ENCODE results near the gene PPP6R1.
"Not testable (repeated sequence)": the region's sequence is repeated elsewhere in the genome, so short reads cannot be mapped to it uniquely, and the experiment has no call there.

Gene PPP6R1

GRCh38 chr19:55209693-55210472, 48.9 kb downstream of the PPP6R1 start:
- H3K4me3 ChIP-seq (ENCODE audit: low read depth in 1 of 5, low read length in 5 of 5), result no peak overlapping the region
- H3K4me1 ChIP-seq (ENCODE audit: control insufficient read depth in 5 of 5, insufficient read depth in 5 of 5, low read length in 5 of 5), result peaks cover 0 to 8% (median 6%) of the 10 kb centered on the region in 5 donors
- no peaks in the 10 kb centered on the region for H3K36me3 ChIP-seq (ENCODE audit: control insufficient read depth in 5 of 5, insufficient read depth in 5 of 5, low read length in 5 of 5)
- peaks cover 4 to 14% (median 11%) of the 10 kb centered on the region in 5 donors for H3K9me3 ChIP-seq (ENCODE audit: control insufficient read depth in 5 of 5, low read length in 5 of 5)
- no peak overlapping the region for H3K9ac ChIP-seq (ENCODE audit: low read length in 5 of 5)
- H3K27me3 ChIP-seq (ENCODE audit: control insufficient read depth in 5 of 5, insufficient read depth in 4 of 5, low read length in 5 of 5), result peaks cover 3 to 14% (median 7%) of the 10 kb centered on the region in 5 donors
- no peak overlapping the region for H3K27ac ChIP-seq (ENCODE audit: low read depth, low read length)

GRCh38 chr19:55208880-55209692, 49.7 kb downstream of the PPP6R1 start, which contains the start of gene PTPRH:
TSS of gene PTPRH (minus strand) at chr19:55209501. CDS start at chr19:55209433, 68 bp downstream.
- H3K9ac ChIP-seq (ENCODE audit: low read length in 5 of 5), result no peak within 1 kb of the TSS
- peaks cover 3 to 16% (median 8%) of the 10 kb centered on the region in 5 donors for H3K27me3 ChIP-seq (ENCODE audit: control insufficient read depth in 5 of 5, insufficient read depth in 4 of 5, low read length in 5 of 5)
- no peaks in the 10 kb centered on the region for H3K36me3 ChIP-seq (ENCODE audit: control insufficient read depth in 5 of 5, insufficient read depth in 5 of 5, low read length in 5 of 5)
- no peak within 1 kb of the TSS for H3K27ac ChIP-seq (ENCODE audit: low read depth, low read length)
- peaks cover 0 to 8% (median 6%) of the 10 kb centered on the region in 5 donors for H3K4me1 ChIP-seq (ENCODE audit: control insufficient read depth in 5 of 5, insufficient read depth in 5 of 5, low read length in 5 of 5)
- no peak within 1 kb of the TSS for H3K4me3 ChIP-seq (ENCODE audit: low read depth in 1 of 5, low read length in 5 of 5)
- H3K9me3 ChIP-seq (ENCODE audit: control insufficient read depth in 5 of 5, low read length in 5 of 5), result peaks cover 4 to 14% (median 11%) of the 10 kb centered on the region in 5 donors

GRCh38 chr19:55206664-55207500, 51.9 kb downstream of the PPP6R1 start:
- no peak overlapping the region for H3K27ac ChIP-seq (ENCODE audit: low read depth, low read length)
- H3K9ac ChIP-seq (ENCODE audit: low read length in 5 of 5), result no peak overlapping the region
- H3K4me3 ChIP-seq (ENCODE audit: low read depth in 1 of 5, low read length in 5 of 5), result peak overlapping the region in 3 of 5 donors; percentile 17 to 53 (median 48)
- peaks cover 0 to under 1% (median 0%) of the 10 kb centered on the region in 5 donors for H3K9me3 ChIP-seq (ENCODE audit: control insufficient read depth in 5 of 5, low read length in 5 of 5)
- H3K36me3 ChIP-seq (ENCODE audit: control insufficient read depth in 5 of 5, insufficient read depth in 5 of 5, low read length in 5 of 5), result no peaks in the 10 kb centered on the region
- H3K27me3 ChIP-seq (ENCODE audit: control insufficient read depth in 5 of 5, insufficient read depth in 4 of 5, low read length in 5 of 5), result peaks cover 3 to 13% (median 8%) of the 10 kb centered on the region in 5 donors
- H3K4me1 ChIP-seq (ENCODE audit: control insufficient read depth in 5 of 5, insufficient read depth in 5 of 5, low read length in 5 of 5), result peaks cover 0 to 8% (median 6%) of the 10 kb centered on the region in 5 donors

- not testable (repeated sequence) for H3K4me1 ChIP-seq (ENCODE audit: control insufficient read depth in 5 of 5, insufficient read depth in 5 of 5, low read length in 5 of 5); H3K36me3 ChIP-seq (ENCODE audit: control insufficient read depth in 5 of 5, insufficient read depth in 5 of 5, low read length in 5 of 5); H3K27ac ChIP-seq (ENCODE audit: low read depth, low read length); H3K9me3 ChIP-seq (ENCODE audit: control insufficient read depth in 5 of 5, low read length in 5 of 5); H3K9ac ChIP-seq (ENCODE audit: low read length in 5 of 5); H3K4me3 ChIP-seq (ENCODE audit: low read depth in 1 of 5, low read length in 5 of 5)
- peaks cover 3 to 22% (median 14%) of the 10 kb centered on the region in 5 donors for H3K27me3 ChIP-seq (ENCODE audit: control insufficient read depth in 5 of 5, insufficient read depth in 4 of 5, low read length in 5 of 5)
Observed at GRCh38 chr19:55202199-55202598, 56.6 kb downstream of the PPP6R1 start.

- no peak overlapping the region for H3K27ac ChIP-seq (ENCODE audit: low read depth, low read length)
- H3K27me3 ChIP-seq (ENCODE audit: control insufficient read depth in 5 of 5, insufficient read depth in 4 of 5, low read length in 5 of 5), result peaks cover 0 to 13% (median 10%) of the 10 kb centered on the region in 5 donors
- H3K4me1 ChIP-seq (ENCODE audit: control insufficient read depth in 5 of 5, insufficient read depth in 5 of 5, low read length in 5 of 5), result peaks cover 0 to 2% (median 0%) of the 10 kb centered on the region in 5 donors
- H3K9me3 ChIP-seq (ENCODE audit: control insufficient read depth in 5 of 5, low read length in 5 of 5), result no peaks in the 10 kb centered on the region
- no peaks in the 10 kb centered on the region for H3K36me3 ChIP-seq (ENCODE audit: control insufficient read depth in 5 of 5, insufficient read depth in 5 of 5, low read length in 5 of 5)
- no peak overlapping the region for H3K9ac ChIP-seq (ENCODE audit: low read length in 5 of 5)
- no peak overlapping the region for H3K4me3 ChIP-seq (ENCODE audit: low read depth in 1 of 5, low read length in 5 of 5)
Observed at GRCh38 chr19:55199620-55200204, 59.1 kb downstream of the PPP6R1 start.

GRCh38 chr19:55198651-55199050, 60.2 kb downstream of the PPP6R1 start:
- no peak overlapping the region for H3K27ac ChIP-seq (ENCODE audit: low read depth, low read length)
- H3K4me1 ChIP-seq (ENCODE audit: control insufficient read depth in 5 of 5, insufficient read depth in 5 of 5, low read length in 5 of 5), result peaks cover 0 to 2% (median 0%) of the 10 kb centered on the region in 5 donors
- H3K9ac ChIP-seq (ENCODE audit: low read length in 5 of 5), result no peak overlapping the region
- H3K27me3 ChIP-seq (ENCODE audit: control insufficient read depth in 5 of 5, insufficient read depth in 4 of 5, low read length in 5 of 5), result peaks cover 0 to 13% (median 10%) of the 10 kb centered on the region in 5 donors
- no peaks in the 10 kb centered on the region for H3K9me3 ChIP-seq (ENCODE audit: control insufficient read depth in 5 of 5, low read length in 5 of 5)
- H3K4me3 ChIP-seq (ENCODE audit: low read depth in 1 of 5, low read length in 5 of 5), result no peak overlapping the region
- no peaks in the 10 kb centered on the region for H3K36me3 ChIP-seq (ENCODE audit: control insufficient read depth in 5 of 5, insufficient read depth in 5 of 5, low read length in 5 of 5)

- no peaks in the 10 kb centered on the region for H3K9me3 ChIP-seq (ENCODE audit: control insufficient read depth in 5 of 5, low read length in 5 of 5)
- no peak overlapping the region for H3K9ac ChIP-seq (ENCODE audit: low read length in 5 of 5)
- no peak overlapping the region for H3K4me3 ChIP-seq (ENCODE audit: low read depth in 1 of 5, low read length in 5 of 5)
- no peak overlapping the region for H3K27ac ChIP-seq (ENCODE audit: low read depth, low read length)
- no peaks in the 10 kb centered on the region for H3K36me3 ChIP-seq (ENCODE audit: control insufficient read depth in 5 of 5, insufficient read depth in 5 of 5, low read length in 5 of 5)
- H3K4me1 ChIP-seq (ENCODE audit: control insufficient read depth in 5 of 5, insufficient read depth in 5 of 5, low read length in 5 of 5), result peaks cover 0 to 2% (median 0%) of the 10 kb centered on the region in 5 donors
- H3K27me3 ChIP-seq (ENCODE audit: control insufficient read depth in 5 of 5, insufficient read depth in 4 of 5, low read length in 5 of 5), result peaks cover 0 to 16% (median 9%) of the 10 kb centered on the region in 5 donors
Observed at GRCh38 chr19:55197528-55197927, 61.3 kb downstream of the PPP6R1 start.

- Histone ChIP-seq H3K27ac (ENCODE audit: low read depth, low read length) (no peak overlapping the region), H3K9me3 (ENCODE audit: control insufficient read depth in 5 of 5, low read length in 5 of 5) (no peaks in the 10 kb centered on the region), H3K36me3 (ENCODE audit: control insufficient read depth in 5 of 5, insufficient read depth in 5 of 5, low read length in 5 of 5) (no peaks in the 10 kb centered on the region), H3K4me1 (ENCODE audit: control insufficient read depth in 5 of 5, insufficient read depth in 5 of 5, low read length in 5 of 5) (peaks cover 0 to 2% (median 0%) of the 10 kb centered on the region in 5 donors), H3K9ac (ENCODE audit: low read length in 5 of 5) (no peak overlapping the region), H3K27me3 (ENCODE audit: control insufficient read depth in 5 of 5, insufficient read depth in 4 of 5, low read length in 5 of 5) (peaks cover 0 to 16% (median 9%) of the 10 kb centered on the region in 5 donors), H3K4me3 (ENCODE audit: low read depth in 1 of 5, low read length in 5 of 5) (no peak overlapping the region)
Observed at GRCh38 chr19:55196803-55197202, 62.0 kb downstream of the PPP6R1 start.

GRCh38 chr19:55193481-55193880, 65.3 kb downstream of the PPP6R1 start:
- H3K27me3 ChIP-seq (ENCODE audit: control insufficient read depth in 5 of 5, insufficient read depth in 4 of 5, low read length in 5 of 5), result peaks cover 0 to 16% (median 4%) of the 10 kb centered on the region in 5 donors
- H3K27ac ChIP-seq (ENCODE audit: low read depth, low read length), result no peak overlapping the region
- no peaks in the 10 kb centered on the region for H3K36me3 ChIP-seq (ENCODE audit: control insufficient read depth in 5 of 5, insufficient read depth in 5 of 5, low read length in 5 of 5)
- no peak overlapping the region for H3K4me3 ChIP-seq (ENCODE audit: low read depth in 1 of 5, low read length in 5 of 5)
- no peaks in the 10 kb centered on the region for H3K9me3 ChIP-seq (ENCODE audit: control insufficient read depth in 5 of 5, low read length in 5 of 5)
- peaks cover 0 to 2% (median 0%) of the 10 kb centered on the region in 5 donors for H3K4me1 ChIP-seq (ENCODE audit: control insufficient read depth in 5 of 5, insufficient read depth in 5 of 5, low read length in 5 of 5)
- no peak overlapping the region for H3K9ac ChIP-seq (ENCODE audit: low read length in 5 of 5)
